GM13977 (cell line): ENCODE data around the gene SUSD3.

Experiments used
- DNase-seq: peaks from one replicate; pipeline ENCODE4 v3.0.0; 2012; ENCODE audit warnings: low spot score
- CTCF ChIP-seq: IDR thresholded peaks from 2 replicates; pipeline ENCODE4 v1.5.1; 2012; ENCODE audit warnings: mild to moderate bottlenecking, control low read depth; ENCODE audit not compliant: insufficient read depth; ENCODE audit errors: extremely low read depth, missing control alignments
- in situ Hi-C: fragments of 300-500 bp; cut with MboI; formaldehyde crosslinking; loops from one replicate; pipeline ENCODE4 v1.12.0; 2022; ENCODE audit warnings: low sequenced_read_pairs, low pct_unique_long_range_greater_than_20kb, mixed read lengths, inconsistent platforms; ENCODE audit not compliant: unreplicated experiment

Gene SUSD3

GRCh38 chr9:93091056-93091452, 32.6 kb downstream of the SUSD3 start:
- in situ Hi-C loops: no loop called here
- DNase-seq: no peak
- no peak for TF ChIP-seq CTCF

GRCh38 chr9:93091453-93092081, 33.1 kb downstream of the SUSD3 start:
- no peak for TF ChIP-seq CTCF
- in situ Hi-C loops: no loop called here
- DNase-seq: no peak

GRCh38 chr9:93092251-93092991, 33.9 kb downstream of the SUSD3 start:
- TF ChIP-seq CTCF: no peak
- in situ Hi-C loops: no loop called here
- DNase-seq: no peak

- in situ Hi-C loops: no loop called here
- no peak for TF ChIP-seq CTCF
- no peak for DNase-seq
Observed at GRCh38 chr9:93093127-93093876, 34.8 kb downstream of the SUSD3 start.

GRCh38 chr9:93093877-93094657, 35.6 kb downstream of the SUSD3 start:
- TF ChIP-seq CTCF: no peak
- peak; percentile 43 for DNase-seq
- in situ Hi-C loops: no loop called here

GRCh38 chr9:93094658-93095204, 36.2 kb downstream of the SUSD3 start:
- in situ Hi-C loops: no loop called here
- TF ChIP-seq CTCF: no peak
- peak; percentile 46 for DNase-seq
